MG63 (cell line): ENCODE measurements around the gene SLC34A3. TPM values are rescaled to one million over a fixed set of nuclear protein-coding genes. Genes with fewer than 3 reads are reported as not detected.

Experiments used
- DNase-seq: peaks from one replicate; pipeline ENCODE4 v3.0.0-alpha.2; 2020
- H3K27me3 ChIP-seq: fragments of 250-450 bp; sonication (Bioruptor Pico); 2 replicates; pipeline ENCODE4 v1.5.1; 2020; ENCODE audit warnings: mild to moderate bottlenecking, moderate library complexity
- H3K36me3 ChIP-seq: fragments of 250-450 bp; sonication (Bioruptor Pico); 2 replicates; pipeline ENCODE4 v1.5.1; 2020; ENCODE audit warnings: mild to moderate bottlenecking, moderate library complexity
- H3K4me3 ChIP-seq: fragments of 250-450 bp; sonication (Bioruptor Pico); 2 replicates; pipeline ENCODE4 v1.5.1; 2020; ENCODE audit warnings: mild to moderate bottlenecking, moderate library complexity
- H3K9me3 ChIP-seq: fragments of 250-450 bp; sonication (Bioruptor Pico); 2 replicates; pipeline ENCODE4 v1.5.1; 2020; ENCODE audit warnings: mild to moderate bottlenecking, moderate library complexity
- total RNA-seq: library from RNA; depleted of rRNA; stranded (reverse); fragments of >200 nt; shearing (Covaris generic); gene quantifications from 2 replicates; pipeline ENCODE4 v1.2.3, GENCODE V29; 2014; ENCODE audit warnings: low replicate concordance

SLC34A3 gene
- total RNA-seq, 1 experiment from 2014 or later, result not detected

DNA sequence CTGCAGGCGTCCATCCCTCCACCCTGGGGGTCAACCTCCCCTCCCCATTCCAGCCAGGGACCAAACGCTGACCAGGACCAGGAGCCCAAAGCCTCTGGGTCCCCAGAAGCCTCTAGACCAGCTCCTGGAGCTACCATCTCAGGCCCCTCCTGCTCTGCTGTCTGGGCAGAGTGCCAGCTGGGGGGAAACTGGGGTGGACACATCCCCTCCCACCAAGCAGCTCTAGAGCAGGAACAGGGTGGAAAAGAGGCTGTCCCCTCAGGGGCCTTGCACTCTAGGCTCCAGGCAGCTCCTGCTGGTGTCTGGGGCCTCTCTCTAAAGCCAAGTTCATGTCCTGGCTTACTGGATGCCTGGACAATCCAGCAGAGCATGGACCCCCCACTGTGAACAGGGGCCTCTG, 37.8 kb upstream of the SLC34A3 start:
- H3K4me3 ChIP-seq, result no peak overlapping the region
- peaks cover 8% of the 10 kb centered on the region for H3K36me3 ChIP-seq
- H3K27me3 ChIP-seq, result no peaks in the 10 kb centered on the region
- no peak for DNase-seq
- H3K9me3 ChIP-seq, result no peaks in the 10 kb centered on the region

DNA sequence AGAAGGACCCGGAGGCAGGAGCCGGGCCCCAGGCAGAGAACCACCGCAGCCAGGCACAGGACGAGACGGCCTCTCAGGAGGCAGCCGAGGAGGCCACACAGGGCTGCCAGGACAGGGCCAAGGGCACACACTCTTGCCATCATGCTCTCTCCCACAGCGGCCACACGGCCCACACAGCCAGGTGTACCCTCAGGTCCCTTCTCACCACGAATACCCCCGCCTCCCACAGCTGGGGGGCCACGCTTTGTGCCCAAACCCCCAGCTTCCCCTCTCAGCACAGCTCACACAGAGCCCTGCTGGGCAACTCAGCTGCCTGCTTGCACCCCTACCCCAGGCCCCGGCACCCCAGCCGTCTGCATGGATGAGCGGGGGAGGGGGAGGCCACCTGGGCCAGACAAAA, 36.9 kb upstream of the SLC34A3 start:
- Histone ChIP-seq H3K9me3 (no peaks in the 10 kb centered on the region), H3K36me3 (peaks cover 8% of the 10 kb centered on the region), H3K4me3 (no peak overlapping the region), H3K27me3 (no peaks in the 10 kb centered on the region)
- DNase-seq, result no peak

DNA sequence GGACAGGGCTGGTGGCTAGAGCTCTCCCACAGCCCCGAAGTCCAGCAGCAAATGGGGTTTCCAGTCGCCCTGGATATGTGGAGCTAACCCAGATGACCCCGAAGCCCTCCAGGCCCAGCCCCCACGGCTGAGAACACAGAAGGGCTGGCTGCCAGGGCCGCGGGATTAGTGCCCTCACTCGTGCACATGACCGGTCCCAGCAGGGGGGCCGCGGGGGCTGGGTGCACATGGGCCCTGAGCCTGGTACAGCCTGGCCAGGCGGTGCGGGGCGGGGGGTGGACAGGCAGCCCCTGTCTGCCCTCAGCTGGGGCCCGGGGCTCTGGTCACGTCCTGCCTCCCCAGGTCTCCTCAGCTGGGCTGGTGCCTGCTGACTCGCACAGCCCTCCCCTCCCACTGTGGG, 36.3 kb upstream of the SLC34A3 start:
- no peaks in the 10 kb centered on the region for H3K27me3 ChIP-seq
- no peak overlapping the region for H3K4me3 ChIP-seq
- no peak for DNase-seq
- peaks cover 8% of the 10 kb centered on the region for H3K36me3 ChIP-seq
- H3K9me3 ChIP-seq, result no peaks in the 10 kb centered on the region

DNA sequence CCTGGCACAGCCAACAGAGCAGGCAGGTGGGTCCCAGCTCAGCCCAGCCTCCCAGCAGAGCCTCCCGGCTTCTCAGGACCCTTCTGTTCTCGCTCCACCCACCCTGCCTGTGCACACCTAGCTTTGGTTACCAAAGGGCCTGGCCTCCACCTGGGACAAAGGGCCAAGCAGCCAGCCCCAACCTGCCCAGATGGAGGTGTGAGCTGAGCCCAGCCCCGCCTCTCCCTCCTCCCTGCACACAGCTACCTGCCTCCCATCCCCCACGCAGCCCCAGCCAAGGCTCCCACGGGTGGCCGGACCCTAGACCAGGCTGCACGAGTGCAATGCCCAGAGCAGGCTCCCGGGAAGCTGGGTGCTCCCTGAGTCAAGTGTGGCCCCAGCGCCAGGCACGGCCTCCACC, 35.8 kb upstream of the SLC34A3 start:
- Histone ChIP-seq H3K4me3 (no peak overlapping the region), H3K9me3 (no peaks in the 10 kb centered on the region), H3K27me3 (no peaks in the 10 kb centered on the region), H3K36me3 (peaks cover 3% of the 10 kb centered on the region)
- no peak for DNase-seq

DNA sequence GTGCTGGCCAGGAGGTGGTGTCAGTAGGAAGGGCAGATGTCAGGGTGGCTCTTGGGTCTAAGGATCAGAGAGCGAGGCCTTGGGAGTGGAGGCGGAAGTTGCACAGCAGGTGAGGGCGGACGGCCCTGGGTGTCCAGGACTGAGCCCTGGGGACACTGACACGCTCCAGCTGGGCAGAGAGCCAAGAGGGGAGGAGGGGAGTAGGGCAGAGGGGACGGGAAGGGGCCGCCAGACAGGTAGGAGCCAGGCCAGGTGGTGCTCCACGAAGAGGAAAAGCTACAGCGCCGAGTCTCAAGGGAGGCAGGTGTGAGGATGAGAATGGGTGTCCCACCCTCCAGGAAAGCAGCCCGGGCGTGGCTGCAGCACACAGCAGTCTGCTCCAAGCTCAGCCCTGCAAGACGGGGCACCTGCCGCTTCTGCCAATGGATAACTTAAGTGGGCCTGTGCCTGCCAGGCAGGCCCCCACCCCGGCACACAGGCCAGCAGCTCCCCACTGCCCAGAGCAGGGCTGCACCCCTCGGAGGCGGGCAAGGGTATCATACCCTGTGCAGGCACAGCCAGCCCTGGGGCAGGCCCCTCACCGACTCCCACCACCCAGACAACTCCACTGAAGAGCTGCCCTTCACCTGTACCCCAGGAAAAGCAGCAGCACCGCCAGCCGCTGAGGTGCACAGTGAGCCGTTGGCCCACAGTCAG, 35.0 kb upstream of the SLC34A3 start:
- DNase-seq, result no peak

DNA sequence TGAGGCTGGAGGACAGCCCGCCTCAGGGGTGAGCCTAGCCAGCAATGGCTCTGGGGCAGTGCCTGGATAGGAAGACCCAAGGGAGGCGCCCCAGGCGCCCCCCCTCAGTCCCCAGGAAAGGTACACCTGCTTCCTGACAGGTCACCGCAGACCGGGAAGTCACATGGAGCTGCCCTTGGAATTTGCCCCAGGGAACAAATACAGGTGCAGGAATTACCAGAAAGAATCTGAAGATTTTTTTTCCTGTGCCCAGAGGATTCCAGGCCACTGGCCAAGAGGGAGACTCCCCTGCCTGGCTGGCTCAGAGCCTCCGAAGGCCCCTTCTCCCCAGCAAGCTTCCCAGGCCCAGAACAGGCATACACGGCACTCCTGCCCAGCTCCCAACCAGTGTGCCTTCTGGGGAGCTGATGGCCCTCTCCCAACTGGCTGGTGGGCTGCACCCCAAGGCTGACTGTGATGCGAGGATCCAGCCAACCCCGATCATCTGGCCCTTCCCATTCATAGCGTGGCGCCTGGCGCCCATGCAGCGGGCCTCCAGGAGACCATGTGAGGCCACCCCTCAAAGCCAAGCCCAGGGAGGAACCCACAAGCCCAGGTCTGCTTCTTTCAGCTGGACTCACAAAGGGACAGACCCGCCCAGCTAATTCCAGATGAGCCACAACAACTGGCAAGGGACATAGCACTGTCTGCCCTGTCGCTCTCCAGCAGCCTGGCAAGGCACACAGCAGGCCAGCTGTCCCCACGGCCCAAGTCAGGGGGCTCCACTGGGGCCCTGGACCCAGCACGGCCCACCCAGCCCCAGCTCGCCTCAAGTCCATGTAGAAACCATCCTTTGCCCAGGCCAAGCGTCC, 32.4 kb upstream of the SLC34A3 start:
- no peaks in the 10 kb centered on the region for H3K27me3 ChIP-seq
- no peaks in the 10 kb centered on the region for H3K9me3 ChIP-seq
- H3K4me3 ChIP-seq, result no peak overlapping the region
- DNase-seq, result no peak
- H3K36me3 ChIP-seq, result no peaks in the 10 kb centered on the region

More for the DNA sequence above, 35.0 kb upstream of the SLC34A3 start:
- Histone ChIP-seq H3K27me3 (no peaks in the 10 kb centered on the region), H3K9me3 (no peaks in the 10 kb centered on the region), H3K36me3 (no peaks in the 10 kb centered on the region), H3K4me3 (no peak overlapping the region)

DNA sequence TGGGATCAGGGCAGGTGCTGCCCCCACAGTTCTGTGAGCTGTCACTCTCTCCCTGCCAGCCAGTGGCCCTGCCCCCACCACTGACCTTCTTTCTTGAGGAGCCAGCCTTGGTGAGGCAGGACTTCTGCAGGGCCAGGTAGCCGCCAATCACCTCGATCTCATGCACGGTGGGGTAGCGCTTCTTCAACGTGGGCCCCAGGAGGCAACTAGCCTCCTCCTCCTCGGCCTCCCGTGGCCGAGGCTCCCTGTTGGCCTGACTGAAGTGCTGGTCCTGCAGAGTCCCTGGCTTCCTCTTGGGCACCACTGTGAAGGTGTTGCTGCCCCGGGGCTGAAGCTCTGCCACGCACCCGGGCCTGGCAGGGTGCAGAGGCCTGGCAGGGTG, 31.8 kb upstream of the SLC34A3 start:
- Histone ChIP-seq H3K27me3 (no peaks in the 10 kb centered on the region), H3K36me3 (peaks cover under 1% of the 10 kb centered on the region; the same call in 1 of the 2 replicates), H3K9me3 (no peaks in the 10 kb centered on the region), H3K4me3 (no peak overlapping the region)
- DNase-seq, result no peak

DNA sequence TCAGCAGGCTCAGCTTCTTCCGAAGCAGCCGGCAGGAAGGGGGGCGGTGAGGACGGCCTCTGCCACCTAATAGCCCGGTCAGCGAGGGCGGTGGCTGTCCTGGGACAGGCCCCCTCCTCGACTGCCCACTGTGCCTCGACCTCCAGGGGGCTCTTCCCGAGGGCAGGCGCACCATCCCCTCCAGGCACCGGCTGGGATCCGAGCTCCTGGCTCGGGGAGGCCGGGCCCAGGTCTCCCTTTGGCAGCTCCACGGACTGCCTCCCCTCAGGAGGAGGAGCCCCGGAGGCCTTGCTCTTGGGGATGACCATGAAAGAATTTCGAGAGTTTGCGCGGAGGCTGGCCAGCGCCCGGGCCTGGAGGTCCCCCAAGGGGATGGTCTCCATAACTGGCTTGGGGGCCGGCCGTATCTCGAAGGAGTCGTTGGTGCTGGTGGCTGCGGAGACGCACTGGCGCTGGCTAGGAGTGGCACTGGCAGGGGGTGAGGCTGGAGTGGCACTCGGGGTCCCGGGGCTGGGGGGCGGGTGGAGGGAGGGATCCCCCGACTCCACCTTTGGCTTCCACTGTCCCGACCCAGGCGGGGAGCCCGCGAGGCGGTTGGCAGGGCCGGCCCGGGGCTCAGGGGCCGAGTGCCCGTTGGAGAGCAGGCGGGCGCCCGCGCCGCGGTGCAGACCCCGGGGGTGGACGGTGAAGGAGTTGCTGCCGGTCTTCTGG, 31.1 kb upstream of the SLC34A3 start:
- Histone ChIP-seq H3K4me3 (peak overlapping the region; percentile 30), H3K27me3 (no peaks in the 10 kb centered on the region), H3K9me3 (no peaks in the 10 kb centered on the region), H3K36me3 (peaks cover 4% of the 10 kb centered on the region)
- no peak for DNase-seq

DNA sequence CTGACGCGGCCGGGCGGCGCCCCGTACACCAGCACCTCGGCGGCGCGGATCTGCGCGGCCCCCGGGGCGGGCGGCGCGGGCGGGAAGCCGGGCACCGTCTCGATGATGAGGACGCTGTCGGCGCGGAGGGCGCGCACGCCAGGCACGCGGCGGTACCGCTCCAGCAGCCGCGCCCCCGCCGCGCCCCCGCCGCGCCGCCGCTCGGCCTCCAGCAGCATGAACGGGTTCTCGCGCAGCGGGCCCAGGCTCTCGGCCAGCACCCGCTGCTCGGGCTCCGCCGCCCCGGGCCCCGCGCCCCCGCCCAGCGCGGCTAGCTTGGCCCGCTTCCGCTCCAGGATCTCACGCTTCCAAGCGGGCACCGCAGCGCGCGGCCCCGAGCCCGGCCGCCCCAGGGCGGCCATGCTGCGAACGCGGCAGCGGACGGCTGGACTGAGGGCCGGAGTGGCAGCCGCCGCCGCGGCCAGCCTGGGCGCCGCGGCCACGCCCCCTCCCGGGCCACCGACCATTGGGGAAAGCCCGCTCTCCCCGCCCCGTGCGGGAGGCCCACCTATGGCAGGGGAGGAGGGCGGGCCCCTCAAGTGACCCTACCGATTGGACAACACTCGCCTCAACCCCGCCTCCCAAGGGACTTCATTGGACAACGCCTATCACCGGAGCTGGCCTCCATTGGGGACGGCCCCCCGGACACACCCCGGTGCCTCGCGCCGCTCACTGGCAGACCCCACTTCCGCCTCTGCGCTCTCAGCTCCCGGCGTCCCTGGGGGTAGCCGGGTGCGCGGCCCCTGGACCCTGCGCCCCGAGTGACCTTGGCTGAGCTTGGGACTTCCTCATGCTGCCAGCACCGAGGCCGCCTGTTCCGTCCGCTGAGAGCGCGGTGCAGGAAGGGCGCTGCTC, 30.1 kb upstream of the SLC34A3 start, which contains the start of gene TPRN:
Gene TPRN, minus strand, starts transcription at position 431 of the 894 bp plus-strand sequence. Its CDS starts 30 bp downstream, at position 401.
- H3K27me3 ChIP-seq, result no peaks in the 10 kb centered on the region
- peak; percentile 99 for DNase-seq
- no peaks in the 10 kb centered on the region for H3K9me3 ChIP-seq
- peak within 1 kb of the TSS; percentile 59 for H3K4me3 ChIP-seq
- H3K36me3 ChIP-seq, result peaks cover 4% of the 10 kb centered on the region

DNA sequence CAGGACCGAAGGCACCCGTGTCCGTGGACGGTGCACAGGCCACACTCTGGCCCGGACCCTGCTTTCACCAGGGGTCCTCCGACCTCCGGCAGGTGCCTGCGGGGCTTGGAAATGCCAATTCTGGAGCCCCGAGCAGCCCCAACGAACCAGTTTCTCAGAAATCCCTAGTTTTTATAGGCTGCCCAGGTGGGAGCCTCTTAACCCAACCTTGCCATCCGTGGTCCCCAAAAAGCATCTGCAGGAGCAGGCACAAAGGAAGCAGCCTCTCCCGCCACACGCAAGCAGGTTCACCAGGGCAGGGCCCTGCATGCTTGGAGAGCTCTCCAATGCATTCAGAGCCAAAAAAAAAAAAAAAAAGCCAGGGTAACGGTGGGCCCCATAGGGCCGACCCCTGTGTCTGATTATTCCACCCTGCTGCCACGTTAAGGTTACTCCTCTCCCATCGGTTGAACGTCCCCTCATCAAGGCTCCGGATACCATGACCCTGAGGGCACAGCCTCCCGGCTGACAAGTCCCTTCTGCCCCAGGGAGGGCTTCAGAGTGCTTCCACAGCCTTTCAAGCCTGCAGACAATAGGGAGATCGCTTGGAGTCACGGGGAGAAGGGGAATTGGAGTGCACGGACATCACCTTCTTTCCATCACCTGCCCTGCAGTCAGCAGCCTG, 29.4 kb upstream of the SLC34A3 start:
- Histone ChIP-seq H3K27me3 (no peaks in the 10 kb centered on the region), H3K4me3 (peak overlapping the region; percentile 59), H3K36me3 (peaks cover 4% of the 10 kb centered on the region), H3K9me3 (no peaks in the 10 kb centered on the region)
- no peak for DNase-seq

DNA sequence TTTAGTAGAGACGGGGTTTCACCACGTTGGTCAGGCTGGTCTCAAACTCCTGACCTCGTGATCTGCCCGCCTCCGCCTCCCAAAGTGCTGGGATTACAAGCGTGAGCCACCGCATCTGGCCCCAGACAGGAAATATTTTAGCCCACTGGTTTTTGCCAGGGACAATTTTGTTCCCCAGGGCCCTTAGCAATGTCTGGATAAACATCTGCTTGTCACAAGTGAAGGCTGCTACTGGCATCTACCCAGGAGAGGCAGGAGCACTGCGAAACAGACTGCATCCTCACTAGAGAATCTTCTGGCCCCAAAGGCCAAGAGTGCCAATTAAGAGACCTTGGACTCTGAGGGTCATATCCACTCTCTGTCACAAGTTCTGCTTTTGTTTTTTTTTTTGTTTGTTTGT, 27.7 kb upstream of the SLC34A3 start:
- no peaks in the 10 kb centered on the region for H3K27me3 ChIP-seq
- DNase-seq, result no peak
- peaks cover 17% of the 10 kb centered on the region for H3K36me3 ChIP-seq
- no peak overlapping the region for H3K4me3 ChIP-seq
- no peaks in the 10 kb centered on the region for H3K9me3 ChIP-seq

DNA sequence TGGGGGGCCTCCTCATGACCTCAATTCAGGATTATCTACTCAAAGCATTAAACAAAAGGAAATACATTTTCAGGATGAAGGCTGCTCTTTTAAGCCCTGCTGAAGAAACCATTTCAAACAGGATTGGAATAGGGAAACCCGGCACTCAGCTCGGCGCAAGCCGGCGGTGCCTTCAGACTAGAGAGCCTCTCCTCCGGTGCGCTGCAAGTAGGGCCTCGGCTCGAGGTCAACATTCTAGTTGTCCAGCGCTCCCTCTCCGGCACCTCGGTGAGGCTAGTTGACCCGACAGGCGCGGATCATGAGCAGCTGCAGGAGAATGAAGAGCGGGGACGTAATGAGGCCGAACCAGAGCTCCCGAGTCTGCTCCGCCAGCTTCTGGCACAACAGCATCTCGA, 26.0 kb upstream of the SLC34A3 start:
- peaks cover 17% of the 10 kb centered on the region for H3K36me3 ChIP-seq
- DNase-seq, result no peak
- no peaks in the 10 kb centered on the region for H3K9me3 ChIP-seq
- no peaks in the 10 kb centered on the region for H3K27me3 ChIP-seq
- H3K4me3 ChIP-seq, result peak overlapping the region; percentile 82

DNA sequence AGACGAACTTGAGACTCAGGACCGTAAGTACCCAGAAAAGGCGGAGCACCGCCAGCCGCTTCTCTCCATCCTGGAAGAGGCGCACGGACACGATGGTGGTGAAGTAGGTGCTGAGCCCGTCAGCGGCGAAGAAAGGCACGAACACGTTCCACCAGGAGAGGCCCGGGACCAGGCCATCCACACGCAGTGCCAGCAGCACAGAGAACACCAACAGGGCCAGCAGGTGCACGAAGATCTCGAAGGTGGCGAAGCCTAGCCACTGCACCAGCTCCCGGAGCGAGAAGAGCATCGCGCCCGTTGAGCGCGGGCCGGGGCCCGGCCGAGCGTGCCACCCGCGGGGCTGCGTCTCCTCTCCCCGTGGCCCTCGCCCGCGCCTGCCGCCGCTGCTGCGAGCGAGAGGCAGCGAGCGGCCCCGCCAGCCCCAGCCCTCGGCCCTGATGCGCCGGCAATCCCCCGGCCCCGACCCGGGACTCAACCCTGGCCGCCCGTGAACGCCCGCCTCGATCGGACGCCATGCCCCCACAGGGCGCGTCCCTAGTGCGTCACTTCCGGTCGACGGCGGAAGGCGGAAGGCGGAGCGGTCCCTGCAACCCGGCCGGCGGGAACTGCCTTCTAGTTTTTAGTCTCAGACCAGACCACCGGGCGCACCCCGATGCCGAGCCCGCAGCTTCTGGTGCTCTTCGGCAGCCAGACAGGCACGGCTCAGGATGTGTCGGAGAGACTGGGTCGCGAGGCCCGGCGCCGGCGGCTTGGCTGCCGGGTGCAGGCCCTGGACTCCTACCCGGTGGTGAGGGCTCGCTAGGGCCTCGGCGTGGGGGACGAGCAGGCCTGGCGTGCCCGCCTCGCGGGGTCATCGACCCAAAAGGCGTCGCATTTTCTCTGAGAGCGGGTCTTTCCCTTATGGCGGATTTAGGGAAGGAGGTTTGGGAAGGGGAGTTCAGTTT, 25.3 kb upstream of the SLC34A3 start, which contains the start of the genes NDOR1 and TMEM203:
Gene NDOR1, plus strand, starts transcription at position 575 of the 944 bp plus-strand sequence. Its CDS starts 78 bp downstream, at position 653.
Gene TMEM203, minus strand, starts transcription at position 523 of the 944 bp plus-strand sequence. Its CDS starts 234 bp downstream, at position 289.
- no peaks in the 10 kb centered on the region for H3K27me3 ChIP-seq
- H3K9me3 ChIP-seq, result no peaks in the 10 kb centered on the region
- peak within 1 kb of the TSS; percentile 82 for H3K4me3 ChIP-seq
- H3K36me3 ChIP-seq, result peaks cover 17% of the 10 kb centered on the region
- peak; percentile 90 for DNase-seq

DNA sequence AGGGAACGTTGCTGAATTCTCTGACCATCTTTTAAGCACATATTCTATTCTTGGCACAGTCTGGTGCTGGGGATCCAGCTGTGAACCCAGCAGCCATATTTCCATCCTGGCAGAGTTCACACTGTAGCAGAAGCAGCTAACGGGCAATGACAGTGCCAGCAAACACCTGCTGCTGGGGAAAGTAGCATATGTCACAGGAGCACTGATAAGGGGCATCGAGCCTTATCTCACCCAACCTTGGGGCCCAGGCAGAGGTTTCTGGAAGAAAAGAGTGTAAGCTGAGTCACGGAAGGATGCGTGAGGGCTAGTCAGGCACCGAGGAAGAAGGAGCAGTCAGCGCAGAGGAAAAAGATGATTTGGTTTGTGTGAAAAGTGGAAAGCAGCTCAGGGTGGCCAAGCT, 24.1 kb upstream of the SLC34A3 start:
- H3K36me3 ChIP-seq, result peaks cover 17% of the 10 kb centered on the region
- H3K9me3 ChIP-seq, result no peaks in the 10 kb centered on the region
- H3K4me3 ChIP-seq, result peak overlapping the region; percentile 82
- DNase-seq, result no peak
- H3K27me3 ChIP-seq, result no peaks in the 10 kb centered on the region

DNA sequence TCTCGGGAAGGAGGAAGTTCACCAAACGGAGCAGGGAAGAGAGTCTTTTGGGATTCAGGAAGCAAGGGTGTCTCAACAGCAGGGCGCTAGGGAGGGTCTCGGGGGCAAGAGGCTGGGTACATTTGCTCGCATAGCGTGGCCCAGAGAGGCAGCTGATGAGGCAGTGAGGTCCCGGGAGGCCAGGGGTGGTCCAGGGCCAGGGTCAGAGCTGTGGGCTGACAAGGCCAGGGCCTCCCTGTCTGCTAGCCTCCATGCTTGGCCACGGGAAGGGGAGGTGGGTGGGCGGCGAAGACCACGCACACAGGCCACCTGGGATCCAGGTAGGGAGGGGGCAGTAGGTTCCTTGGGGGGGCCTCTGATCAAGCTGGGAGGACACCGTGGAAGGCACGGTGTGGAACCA, 19.2 kb upstream of the SLC34A3 start:
- no peaks in the 10 kb centered on the region for H3K9me3 ChIP-seq
- peaks cover 13% of the 10 kb centered on the region for H3K36me3 ChIP-seq
- DNase-seq, result no peak
- no peak overlapping the region for H3K4me3 ChIP-seq
- no peaks in the 10 kb centered on the region for H3K27me3 ChIP-seq
